Glomerular visceral epithelial cell (primary cell): ENCODE results near the gene ACOT7.
A peak's percentile ranks its signal among the peaks of the same experiment; 100 is the strongest.

Source experiments
- DNase-seq: peaks from one replicate; pipeline ENCODE4 v3.0.0-alpha.2; 2016; ENCODE audit errors: extremely low spot score

The ACOT7 gene

GRCh38 chr1:6288665-6289064 is 104.9 kb downstream of the ACOT7 start:
- no peak for DNase-seq

DNA sequence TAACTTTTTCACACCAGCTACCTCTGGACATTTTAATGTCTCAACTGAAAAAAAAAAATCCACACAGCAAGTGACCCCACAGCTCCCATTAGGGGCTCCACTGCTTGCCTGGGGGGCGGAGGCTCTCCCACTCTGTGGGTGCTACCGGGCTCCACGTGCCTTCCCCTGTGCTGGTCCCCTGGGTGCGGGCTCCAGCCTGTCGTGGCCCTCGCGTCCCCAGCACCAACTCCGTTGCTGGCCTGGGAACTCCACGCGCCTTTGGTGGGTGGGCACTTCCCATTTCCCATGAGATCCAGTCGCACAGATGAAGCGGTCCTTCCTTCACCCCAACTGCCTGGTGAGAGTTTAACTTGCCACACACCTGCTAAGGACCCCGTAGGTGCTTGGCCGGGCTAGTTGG is 105.5 kb downstream of the ACOT7 start:
- no peak for DNase-seq

DNA sequence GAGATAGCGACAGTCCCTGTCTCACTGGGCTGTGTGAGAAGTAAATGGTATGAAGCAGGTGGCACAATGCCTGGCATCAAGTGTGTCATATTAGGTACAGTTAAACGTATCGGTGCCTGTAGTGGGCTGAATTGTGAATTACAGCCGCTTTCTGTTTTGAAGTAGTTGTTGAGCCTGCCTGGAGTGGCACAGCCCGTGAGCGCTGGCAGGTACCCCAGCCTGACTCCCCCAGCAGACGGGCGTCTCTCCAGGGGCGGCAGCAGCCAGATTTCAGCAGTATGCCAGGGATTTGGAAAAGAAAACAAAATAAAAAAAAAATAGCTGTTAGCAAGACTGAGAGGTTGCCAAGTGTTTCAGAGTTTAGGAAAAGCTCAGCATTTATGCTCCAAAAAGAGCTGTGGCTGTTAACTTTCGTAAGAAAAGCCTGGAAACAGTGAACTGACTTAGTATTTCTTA is 106.1 kb downstream of the ACOT7 start:
- DNase-seq, result no peak

- no peak for DNase-seq
These were observed 106.5 kb downstream of the ACOT7 start for GRCh38 chr1:6287029-6287428.

DNA sequence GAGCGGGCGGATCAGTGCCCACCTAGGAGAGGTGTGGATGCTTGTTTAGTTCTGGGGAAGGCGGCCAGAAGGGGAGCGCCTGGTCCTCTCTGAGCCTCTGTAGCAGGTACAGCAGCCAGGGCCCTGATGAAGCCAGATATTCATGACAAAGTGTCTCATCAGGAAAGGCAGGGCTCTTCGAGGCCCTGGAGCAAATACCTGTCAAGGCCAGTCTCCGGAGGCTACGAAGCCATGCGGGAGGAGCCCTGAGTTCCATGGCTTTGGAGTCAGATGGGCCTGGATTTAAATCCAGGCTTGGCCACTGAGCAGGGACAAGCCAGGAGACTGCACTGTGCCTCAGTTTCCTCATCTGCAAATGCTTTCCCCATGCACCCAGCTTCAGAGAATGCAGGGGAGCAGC is 107.3 kb downstream of the ACOT7 start:
- DNase-seq, result no peak

DNA sequence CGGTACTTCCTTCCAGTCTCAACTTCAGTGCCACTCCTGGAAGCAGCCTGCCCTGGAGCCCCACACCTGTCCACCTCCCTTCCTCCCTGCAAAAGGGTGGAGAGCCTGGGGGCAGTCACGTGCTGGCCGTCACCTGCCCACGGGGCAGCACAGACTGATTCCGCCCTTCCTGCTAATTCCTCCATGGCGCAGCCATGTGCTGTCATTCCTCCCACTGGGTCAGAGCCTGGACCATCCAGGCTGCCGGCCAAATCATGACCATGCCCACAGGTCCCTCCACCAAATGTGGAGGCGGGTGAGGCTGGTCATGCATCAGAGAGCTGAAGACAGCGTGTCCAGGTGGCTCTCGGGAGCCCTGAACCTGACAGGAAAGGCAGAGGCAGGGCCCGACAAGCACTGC is 108.2 kb downstream of the ACOT7 start:
- no peak for DNase-seq

DNA sequence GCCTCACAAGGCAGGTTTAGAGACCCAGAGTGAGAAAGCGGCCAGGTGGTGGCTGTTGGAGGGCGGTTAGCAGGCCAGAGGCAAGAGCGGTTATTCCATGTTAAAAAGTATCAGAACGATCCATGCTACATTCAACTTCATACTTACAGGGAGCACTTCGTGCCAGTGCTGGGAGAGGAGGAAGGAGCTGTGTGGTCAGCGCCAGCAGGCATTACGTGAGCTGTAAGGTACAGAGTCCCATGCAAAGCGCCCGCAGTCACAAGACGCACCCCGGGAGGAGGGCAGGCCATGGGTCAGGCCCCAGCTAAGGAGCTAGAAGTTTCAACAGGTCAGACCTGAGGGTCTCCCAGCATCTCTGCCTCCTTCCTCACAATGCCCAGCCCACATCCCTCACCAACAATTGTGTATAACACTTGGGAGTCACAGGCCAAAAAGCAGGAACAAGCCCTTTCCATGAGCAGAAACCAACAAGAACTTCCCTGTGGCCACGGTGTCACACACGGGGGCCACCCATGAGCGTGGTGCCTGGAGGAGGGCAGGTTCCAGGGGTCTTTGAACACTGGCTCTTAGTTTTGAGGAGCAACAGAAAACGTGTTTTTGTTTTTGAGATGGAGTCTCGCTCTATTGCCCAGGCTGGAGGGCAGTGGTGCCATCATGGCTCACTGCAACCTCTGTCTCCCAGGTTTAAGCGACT is 110.8 kb downstream of the ACOT7 start:
- DNase-seq, result no peak

- DNase-seq, result no peak
These were observed 111.8 kb downstream of the ACOT7 start for GRCh38 chr1:6281511-6282402.

DNA sequence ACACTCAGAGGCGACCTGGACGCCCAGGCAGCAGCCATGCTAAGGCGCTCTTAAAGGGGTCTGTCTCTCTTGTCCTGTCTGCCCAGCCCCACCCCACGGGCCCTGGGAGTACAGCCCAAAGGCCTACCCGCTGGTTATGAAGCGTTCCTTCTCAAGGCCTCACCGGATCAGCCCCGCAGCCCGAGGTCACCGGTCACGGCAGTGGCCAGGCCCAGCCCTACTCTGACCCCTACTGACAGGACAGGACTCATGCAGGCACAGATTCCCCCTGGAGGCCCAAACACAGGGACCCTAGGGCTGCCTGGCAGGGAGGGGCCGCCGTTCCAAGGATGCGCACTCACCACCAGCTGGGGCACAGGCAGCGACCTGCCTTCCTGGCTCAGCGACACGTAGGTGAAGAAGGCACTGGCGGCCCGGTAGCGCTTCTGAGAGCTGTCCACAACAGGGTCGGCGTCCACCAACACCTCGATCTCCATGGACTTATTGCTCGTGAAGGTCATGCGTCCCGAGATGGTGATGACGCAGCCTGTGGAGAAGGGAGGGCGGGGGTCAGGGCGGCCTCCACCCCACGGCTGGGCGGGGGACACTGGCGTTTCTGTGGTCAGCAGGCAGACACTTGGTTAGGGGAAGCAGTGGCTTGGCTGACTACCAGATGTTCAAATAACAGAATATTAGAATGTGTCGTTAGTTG is 112.7 kb downstream of the ACOT7 start:
- DNase-seq, result no peak

GRCh38 chr1:6279613-6280383 is 113.8 kb downstream of the ACOT7 start:
- no peak for DNase-seq

DNA sequence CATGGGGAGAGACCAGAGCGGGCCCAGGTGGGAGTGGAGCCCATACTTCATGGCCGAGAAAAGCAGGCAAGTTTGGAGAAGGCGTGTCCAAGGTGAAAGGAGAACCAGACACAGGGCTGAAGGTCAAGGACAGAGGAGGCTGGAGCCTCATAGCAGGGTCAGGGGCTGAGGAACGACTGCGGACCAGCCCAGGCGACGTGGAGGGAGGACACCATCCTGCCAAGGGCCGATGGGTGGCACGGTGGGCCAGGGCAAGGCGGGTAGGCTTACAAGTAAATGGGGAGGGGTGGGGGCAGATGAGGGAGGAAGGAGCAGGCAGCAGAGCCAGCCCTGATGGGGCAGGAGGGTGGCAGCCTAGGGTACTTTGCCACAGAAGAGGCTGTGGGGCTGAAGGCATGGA is 114.5 kb downstream of the ACOT7 start:
- DNase-seq, result no peak

GRCh38 chr1:6278263-6278662 is 115.3 kb downstream of the ACOT7 start:
- no peak for DNase-seq

DNA sequence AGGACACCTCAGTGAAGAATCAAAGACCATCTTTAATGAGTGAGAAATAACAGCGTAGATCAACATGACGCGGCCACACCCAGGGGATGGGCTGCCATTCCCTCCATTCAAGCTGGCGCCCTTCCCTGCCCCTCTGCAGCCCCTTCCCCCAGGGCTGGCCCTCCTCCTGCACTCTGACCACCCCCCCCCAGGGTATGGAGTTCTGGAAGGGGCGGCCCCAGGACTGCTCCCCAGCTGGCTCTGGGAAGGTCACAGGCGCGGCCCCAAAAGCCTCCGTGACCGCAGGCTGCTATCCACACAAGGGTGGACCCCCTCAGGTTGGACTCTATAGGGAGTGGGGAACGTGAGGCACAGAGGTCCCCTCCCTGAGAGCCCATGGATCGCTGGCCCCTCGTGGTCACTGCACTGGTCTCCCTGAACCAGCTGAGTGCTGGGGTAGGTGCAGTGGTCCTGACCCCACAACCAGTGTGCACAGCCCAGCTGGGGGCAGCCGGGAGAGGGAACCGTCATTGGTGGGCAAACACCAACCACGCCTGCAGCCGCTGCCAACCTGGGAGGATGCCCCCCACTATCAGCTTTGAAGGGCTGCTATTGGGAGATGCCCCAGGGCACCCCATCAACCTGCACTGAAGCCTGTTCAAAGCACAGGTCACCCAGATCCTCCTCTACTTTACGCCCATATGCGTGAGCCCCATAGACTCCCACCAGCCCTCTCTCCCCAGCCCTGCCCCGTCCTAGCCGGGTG is 116.6 kb downstream of the ACOT7 start:
- DNase-seq, result no peak

DNA sequence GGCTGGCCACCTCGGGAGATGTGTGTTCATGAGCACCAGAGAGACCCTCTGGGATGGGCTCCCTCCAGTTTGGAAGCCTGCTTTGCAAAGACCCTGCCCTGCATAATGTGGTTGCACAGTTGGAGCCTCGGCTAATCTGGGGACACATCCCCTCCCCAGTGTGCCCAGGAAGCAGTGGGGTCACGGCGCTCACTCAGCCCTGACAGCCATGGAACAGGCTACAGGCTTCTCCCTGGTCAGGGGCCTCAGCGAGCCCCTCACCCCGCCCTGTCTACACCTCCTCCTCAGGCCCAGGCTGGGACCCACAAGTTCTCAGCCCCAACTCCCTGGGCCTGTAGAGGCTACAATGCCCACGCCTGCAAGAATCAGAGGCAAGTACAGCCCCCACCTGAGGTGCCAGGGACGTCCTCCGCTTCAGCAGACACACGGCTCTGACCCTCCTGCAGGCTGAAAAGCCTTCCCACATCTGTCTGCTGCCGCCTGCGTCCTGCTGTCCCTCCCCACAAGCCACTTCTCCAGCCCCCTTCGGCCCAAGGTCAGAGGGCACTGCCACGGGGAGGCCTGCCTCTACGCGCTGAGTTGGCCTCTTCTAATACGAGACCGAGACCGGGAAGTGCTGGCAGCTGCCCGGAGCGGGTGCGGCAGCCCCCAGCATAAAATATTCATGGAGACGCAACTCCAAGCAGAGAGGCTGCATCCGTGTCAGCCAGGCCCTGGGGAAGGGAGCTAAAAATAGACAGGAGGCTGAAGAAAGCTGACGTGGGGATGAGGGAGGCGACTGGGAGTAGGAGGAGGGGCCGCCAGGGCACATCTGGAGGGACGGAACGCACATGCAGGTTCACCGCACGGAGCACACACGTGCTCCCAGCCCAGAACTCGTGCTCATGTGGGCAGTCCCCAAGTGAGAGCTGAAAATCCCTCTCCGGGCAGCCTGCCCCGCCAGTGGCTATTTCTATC is 117.5 kb downstream of the ACOT7 start:
- no peak for DNase-seq

DNA sequence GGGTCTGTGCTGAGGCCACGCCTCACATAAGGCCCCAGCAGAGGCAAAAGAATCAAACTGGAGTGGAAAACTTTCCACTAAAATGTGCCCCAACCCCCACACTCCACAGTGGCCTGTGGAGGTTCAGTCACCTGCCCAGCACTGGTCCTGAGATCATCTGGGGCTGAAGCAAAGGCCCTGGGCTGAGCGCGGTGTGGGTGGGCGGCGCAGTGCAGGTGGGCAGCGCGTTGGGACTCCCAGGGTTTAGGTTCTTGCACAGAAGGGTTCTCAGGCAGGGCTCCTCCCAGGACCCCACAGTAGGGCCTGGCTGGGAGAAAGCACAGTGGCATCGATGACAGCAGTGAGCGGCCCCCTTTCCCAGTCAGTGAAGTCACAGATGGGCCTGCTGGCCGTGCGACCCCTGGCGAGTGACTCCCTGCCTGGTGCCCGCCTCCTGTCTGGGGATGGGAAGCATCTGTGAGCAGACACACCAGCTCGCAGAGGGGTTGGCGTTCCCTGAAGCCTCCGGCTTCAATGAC is 118.9 kb downstream of the ACOT7 start:
- DNase-seq, result no peak

DNA sequence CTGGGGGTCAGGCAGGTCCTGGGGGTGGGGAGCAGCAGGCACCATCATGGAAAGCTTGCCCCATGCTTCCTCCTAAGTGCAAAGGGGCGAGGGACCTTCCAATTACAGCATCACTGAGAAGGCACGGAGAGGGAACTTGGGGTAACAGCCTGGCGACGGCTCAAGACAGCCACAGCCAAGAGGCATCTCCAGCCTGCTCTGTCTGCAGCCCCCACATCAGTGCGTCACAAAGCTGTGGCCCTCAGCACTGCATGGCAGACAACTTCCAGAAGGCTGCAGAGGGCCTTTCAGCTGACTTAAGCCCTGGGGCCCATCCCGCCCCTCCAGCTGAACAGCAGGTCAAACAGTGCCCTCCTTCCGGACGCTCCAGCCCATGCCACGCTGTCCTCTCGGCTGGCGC is 119.5 kb downstream of the ACOT7 start:
- no peak for DNase-seq

GRCh38 chr1:6273380-6273891 is 120.1 kb downstream of the ACOT7 start:
- peak; percentile 63 for DNase-seq

DNA sequence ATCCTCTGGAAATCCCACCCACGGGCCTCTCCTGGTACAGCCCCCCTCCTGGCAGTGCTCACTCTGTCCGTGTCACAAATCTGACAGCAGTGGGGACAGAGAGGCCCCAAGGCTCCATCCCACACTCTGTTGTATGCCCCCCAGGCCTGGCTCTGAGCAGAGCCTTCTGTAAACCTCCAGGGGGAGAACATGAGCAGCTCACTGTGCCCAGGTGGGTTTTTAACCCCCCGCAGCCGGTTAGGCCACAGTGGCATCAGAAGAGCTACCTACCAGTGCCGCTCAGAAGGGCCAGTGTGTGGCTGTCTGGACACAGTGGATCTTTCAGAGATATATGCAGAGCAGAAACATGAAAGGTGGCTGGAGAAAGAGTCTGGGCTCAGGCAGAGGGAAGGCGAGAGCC is 120.7 kb downstream of the ACOT7 start:
- no peak for DNase-seq

DNA sequence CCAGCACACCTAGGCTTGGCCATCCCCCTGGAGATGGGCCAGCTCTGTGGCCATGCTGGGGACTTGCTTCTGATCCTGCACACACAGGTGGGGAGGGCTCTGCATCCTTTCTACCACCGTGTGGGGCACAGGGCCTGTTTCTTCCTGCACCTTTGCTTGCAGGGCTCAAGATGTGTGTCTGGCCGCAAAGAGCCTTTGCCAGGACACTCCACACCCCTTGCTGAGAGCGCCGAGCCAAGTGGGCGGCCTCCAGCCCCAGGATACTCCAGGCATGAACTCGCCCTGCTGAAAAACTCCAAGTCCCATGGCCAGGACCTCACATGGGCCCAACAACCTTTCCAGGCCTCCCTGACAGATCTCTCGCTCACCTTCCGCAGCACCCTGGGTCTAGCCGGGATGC is 121.1 kb downstream of the ACOT7 start:
- DNase-seq, result no peak
